GM12878 (cell line): Measurements from ENCODE around the gene CMYA5. TPM values are rescaled to one million over a fixed set of nuclear protein-coding genes. Genes with fewer than 3 reads are reported as not detected.

Experiments used
- ATAC-seq: fragments of 200-7000 bp; cut with Tn5 transposase; 3 replicates; pipeline ENCODE4 v1.9.1; 2020; ENCODE audit warnings: mild to moderate bottlenecking, moderate library complexity
- BruUV-seq: library from RNA; stranded (reverse); fragments of 400-500 nt; replicated peaks from 2 replicates; lab custom pipeline; 2021; lab: Mats Ljungman, UMichigan
- CTCF ChIA-PET: fragments of 300-600 bp; sonication (Branson Sonifier 250); formaldehyde crosslinking; extraction: SDS; loops from one replicate; lab custom pipeline; 2021; ENCODE audit warnings: inconsistent platforms; lab: Yijun Ruan, JAX
- POLR2A ChIA-PET: fragments of 350-600 bp; formaldehyde crosslinking; extraction: SDS; loops from one replicate; lab custom pipeline; 2021; ENCODE audit warnings: inconsistent platforms; lab: Charles Lee
- RAD21 ChIA-PET: fragments of 300-600 bp; sonication (Branson Sonifier 250); formaldehyde crosslinking; loops from one replicate; lab custom pipeline; 2023; ENCODE audit warnings: antibody characterized with exemption; ENCODE audit not compliant: unreplicated experiment; lab: Charles Lee
- SMC1A ChIA-PET: fragments of 300-600 bp; sonication (Branson Sonifier 250); formaldehyde crosslinking; loops from one replicate; lab custom pipeline; 2023; ENCODE audit not compliant: unreplicated experiment, uncharacterized antibody; lab: Charles Lee
- DNase-seq: peaks from one replicate; pipeline ENCODE4 v3.0.0-alpha.2; 2011; ENCODE audit warnings: low read depth, low spot score
- FAIRE-seq: peaks from 3 replicates; lab custom pipeline; 2011; peaks lifted over from hg19 to GRCh38; lab: Jason Lieb, UNC
- H2AFZ ChIP-seq: 2 replicates; pipeline ENCODE4 v1.6.0; 2011; ENCODE audit warnings: low read depth, low read length, control low read depth; ENCODE audit not compliant: control insufficient read depth
- H3K27ac ChIP-seq: 2 replicates; pipeline ENCODE4 v1.5.1; 2011; ENCODE audit warnings: control low read depth; ENCODE audit not compliant: control insufficient read depth, insufficient read depth
- H3K27me3 ChIP-seq, 2 experiments: replicated peaks in 1 of 2; 2 replicates each; pipeline versions ENCODE4 v1.6.0 to v1.6.1; 2011; ENCODE audit warnings: low read length in 1 of 2; ENCODE audit not compliant: control insufficient read depth in 2 of 2, insufficient read depth in 2 of 2
- H3K36me3 ChIP-seq, 2 experiments: 2 replicates each; pipeline ENCODE4 v1.5.1; 2011; ENCODE audit warnings: low read length in 1 of 2; ENCODE audit not compliant: control insufficient read depth in 2 of 2, insufficient read depth in 2 of 2
- H3K4me1 ChIP-seq: 2 replicates; pipeline ENCODE4 v1.6.1; 2011; ENCODE audit warnings: mild to moderate bottlenecking, low read length, moderate library complexity, mixed read lengths; ENCODE audit not compliant: control insufficient read depth, insufficient read depth
- H3K4me2 ChIP-seq: 2 replicates; pipeline ENCODE4 v1.6.0; 2011; ENCODE audit warnings: control low read depth; ENCODE audit not compliant: control insufficient read depth, insufficient read depth
- H3K4me3 ChIP-seq: fragments of 200-600 bp; sonication (generic); 2 replicates; pipeline ENCODE4 v1.5.1; 2016
- H3K79me2 ChIP-seq: 2 replicates; pipeline ENCODE4 v1.6.0; 2011; ENCODE audit warnings: low read length; ENCODE audit not compliant: control insufficient read depth, insufficient read depth
- H3K9ac ChIP-seq: 2 replicates; pipeline ENCODE4 v1.8.0; 2011; ENCODE audit warnings: low read length, control low read depth, mixed read lengths; ENCODE audit not compliant: control insufficient read depth, insufficient read depth
- H3K9me3 ChIP-seq: replicated peaks from 3 replicates; pipeline ENCODE4 v1.5.1; 2011; ENCODE audit warnings: mild to moderate bottlenecking, low read length; ENCODE audit not compliant: control insufficient read depth, insufficient read depth
- H4K20me1 ChIP-seq: 2 replicates; pipeline ENCODE4 v1.6.0; 2011; ENCODE audit not compliant: control insufficient read depth, insufficient read depth
- ATF2 ChIP-seq: IDR thresholded peaks from 2 replicates; pipeline ENCODE4 v1.6.1; 2012; ENCODE audit warnings: low read length, inconsistent platforms
- CUX1 ChIP-seq: IDR thresholded peaks from 2 replicates; pipeline ENCODE4 v1.6.1; 2012; ENCODE audit warnings: improper control_type of control experiment, low read depth, low read length; ENCODE audit not compliant: insufficient replicate concordance
- ETV6 ChIP-seq, 2 experiments: fragments of 450-650 bp in 1 of 2; IDR thresholded peaks in 1 of 2; conservative IDR thresholded peaks in 1 of 2; 2 replicates each; pipeline ENCODE4 v1.6.1; 2014; ENCODE audit warnings: antibody characterized with exemption in 1 of 2, borderline replicate concordance in 1 of 2, low read depth in 1 of 2, mild to moderate bottlenecking in 1 of 2, moderate library complexity in 1 of 2
- FOXM1 ChIP-seq: IDR thresholded peaks from 2 replicates; pipeline ENCODE4 v1.6.1; 2012; ENCODE audit warnings: low read depth, mild to moderate bottlenecking, inconsistent platforms, low read length, moderate library complexity
- HCFC1 ChIP-seq: fragments of 150-350 bp; IDR thresholded peaks from 2 replicates; pipeline ENCODE4 v1.6.1; 2014; ENCODE audit warnings: low read length
- RUNX3 ChIP-seq: IDR thresholded peaks from 2 replicates; pipeline ENCODE4 v1.6.1; 2012; ENCODE audit warnings: low read length, inconsistent platforms
- SMARCA5 ChIP-seq: fragments of 450-650 bp; IDR thresholded peaks from 2 replicates; pipeline ENCODE4 v1.6.1; 2017; ENCODE audit warnings: mild to moderate bottlenecking
- SPI1 ChIP-seq: IDR thresholded peaks from 2 replicates; pipeline ENCODE4 v1.6.1; 2011; ENCODE audit warnings: low read depth, mild to moderate bottlenecking, low read length, moderate library complexity, borderline replicate concordance; ENCODE audit not compliant: insufficient read depth
- STAT1 ChIP-seq: fragments of 450-650 bp; conservative IDR thresholded peaks from 2 replicates; pipeline ENCODE4 v1.6.1; 2014; ENCODE audit warnings: antibody characterized with exemption, mild to moderate bottlenecking
- SUZ12 ChIP-seq: fragments of 200-600 bp; sonication (generic); IDR thresholded peaks from one replicate; pipeline ENCODE4 v1.6.1; 2018; ENCODE audit warnings: antibody characterized with exemption, mild to moderate bottlenecking; ENCODE audit not compliant: unreplicated experiment
- YY1 ChIP-seq: IDR thresholded peaks from 2 replicates; pipeline ENCODE4 v1.6.1; 2011; ENCODE audit warnings: low read depth, mild to moderate bottlenecking, low read length
- ZBTB40 ChIP-seq: fragments of 450-650 bp; IDR thresholded peaks from 2 replicates; pipeline ENCODE4 v1.6.1; 2016; ENCODE audit warnings: mild to moderate bottlenecking, moderate library complexity, borderline replicate concordance
- WGBS: methylation state at CpG from one replicate; pipeline ENCODE4 v1.1.6; 2016; ENCODE audit warnings: low lambda C conversion rate; ENCODE audit not compliant: insufficient replicate concordance, insufficient coverage; ENCODE audit errors: missing lambda C conversion rate; 5-methylcytosine and 5-hydroxymethylcytosine counted together
- in situ Hi-C: fragments of 300-500 bp; cut with MboI; formaldehyde crosslinking; loops from 9 replicates; pipeline ENCODE4 v1.14.3; 2018; ENCODE audit warnings: mixed read lengths
- intact Hi-C: fragments of 100-400 bp; cut with micrococcal nuclease; formaldehyde crosslinking; loops from one replicate; pipeline ENCODE4 v1.14.2; 2022; ENCODE audit not compliant: unreplicated experiment
- polyA plus RNA-seq, 11 experiments: library from polyadenylated mRNA; depleted of rRNA in 4 of 11; unstranded in 6 of 11; stranded (reverse) in 5 of 11; fragments of >200 nt; fragmentation: Nextera tagmentation in 4 of 11; fragmentation: Illumina TruSeq in 1 of 11; extraction: Ambion mirVana in 4 of 11; extraction: Trizol in 1 of 11; gene quantifications; 1 replicate in 1 of 11; 2 replicates in 10 of 11; pipeline versions ENCODE4 v1.2.1 to v1.2.3, GENCODE V29; 2011 to 2016; ENCODE audit warnings: inconsistent platforms in 2 of 11, missing spikeins in 2 of 11, low read depth in 1 of 11
- total RNA-seq, 4 experiments: library from RNA; depleted of rRNA in 3 of 4; stranded (reverse); fragments of >200 nt in 3 of 4; fragmentation: Illumina TruSeq in 1 of 4; extraction: Trizol in 1 of 4; gene quantifications; 2 replicates each; pipeline versions ENCODE4 v1.2.1 to v1.2.3, GENCODE V29; 2013 to 2021

The CMYA5 gene
- total and polyA plus RNA-seq, 10 of the 15 experiments (the other 5 are each of a cell fraction or from before 2014, with no cell fraction given), result 0.01 to 0.34 (median 0.16) TPM; not detected in 1

- TF ChIP-seq ZBTB40 (no peak), SUZ12 (no peak), YY1 (no peak), RUNX3 (no peak)
Measured at GRCh38 chr5:79728396-79728795, 38.8 kb downstream of the CMYA5 start (continued).

GRCh38 chr5:79729679-79730078 is 40.0 kb downstream of the CMYA5 start:
- intact Hi-C loops (no loop called here), in situ Hi-C loops (no loop called here)
- H3K4me1 ChIP-seq, result no peaks in the 10 kb centered on the region
- CTCF ChIA-PET, result no interaction called here
- H2AFZ ChIP-seq, result no peak overlapping the region
- no peak overlapping the region for H3K9ac ChIP-seq
- H3K79me2 ChIP-seq, result no peaks in the 10 kb centered on the region
- no peaks in the 10 kb centered on the region for H3K9me3 ChIP-seq
- SMC1A ChIA-PET, result no interaction called here
- no TSS peak for BruUV-seq
- no peaks in the 10 kb centered on the region for H3K36me3 ChIP-seq
- no peak overlapping the region for H3K4me2 ChIP-seq
- WGBS, result 20% methylated on average over 2 of the region's 2 CpGs
- H3K4me3 ChIP-seq, result no peak overlapping the region
- POLR2A ChIA-PET, result no interaction called here
- H3K27ac ChIP-seq, result no peak overlapping the region
- ATAC-seq (no peak), FAIRE-seq (no peak), DNase-seq (no peak)
- peaks cover 0 to 3% of the 10 kb centered on the region in 2 experiments; a peak in 1 of 4 replicates for H3K27me3 ChIP-seq
- RAD21 ChIA-PET, result no interaction called here
- no peaks in the 10 kb centered on the region for H4K20me1 ChIP-seq
- no peak for TF ChIP-seq SMARCA5
- TF ChIP-seq FOXM1, result no peak
- no peak for TF ChIP-seq CUX1
- no peak for TF ChIP-seq SPI1
- TF ChIP-seq HCFC1, result no peak
- TF ChIP-seq SUZ12, result no peak
- no peak for TF ChIP-seq ETV6 (conservative IDR thresholded peaks at IDR 0.05 in 1 of 2, IDR thresholded peaks at IDR 0.05 in 1 of 2; ENCODE audit: borderline replicate concordance in 1 of 2, low read depth in 1 of 2)
- no peak for TF ChIP-seq ATF2
- no peak for TF ChIP-seq STAT1
